DOHH2 (cell line): ENCODE measurements around the gene IRF6.

Experiments
- H3F3A ChIP-seq: fragments of 200-600 bp; sonication (generic), shearing (Covaris generic); 2 replicates; pipeline ENCODE4 v1.6.0; 2016; ENCODE audit warnings: antibody characterized with exemption, mild to moderate bottlenecking; ENCODE audit not compliant: control insufficient read depth, insufficient read depth
- H3K27ac ChIP-seq: fragments of 200-600 bp; sonication (generic); 2 replicates; pipeline ENCODE4 v1.5.1; 2014; ENCODE audit warnings: low read depth, mild to moderate bottlenecking, low read length, moderate library complexity
- H3K27me3 ChIP-seq: fragments of 200-600 bp; sonication (generic); 2 replicates; pipeline ENCODE4 v1.6.1; 2014; ENCODE audit warnings: mild to moderate bottlenecking, low read length, mixed read lengths; ENCODE audit not compliant: control insufficient read depth
- H3K36me3 ChIP-seq: fragments of 200-600 bp; sonication (generic); 2 replicates; pipeline ENCODE4 v1.6.1; 2014; ENCODE audit warnings: mild to moderate bottlenecking, low read length, moderate library complexity, mixed read lengths; ENCODE audit not compliant: control insufficient read depth
- H3K4me1 ChIP-seq: fragments of 200-600 bp; sonication (generic); 2 replicates; pipeline ENCODE4 v1.6.1; 2014; ENCODE audit warnings: mild to moderate bottlenecking, low read length, mixed read lengths; ENCODE audit not compliant: control insufficient read depth
- H3K4me2 ChIP-seq: fragments of 200-600 bp; sonication (generic); 2 replicates; pipeline ENCODE4 v1.6.0; 2014; ENCODE audit warnings: mild to moderate bottlenecking, low read length, moderate library complexity
- H3K4me3 ChIP-seq: fragments of 200-600 bp; sonication (generic); 2 replicates; pipeline ENCODE4 v1.5.1; 2014; ENCODE audit warnings: mild to moderate bottlenecking, low read length, mixed read lengths
- H3K79me2 ChIP-seq: fragments of 200-600 bp; sonication (generic); 2 replicates; pipeline ENCODE4 v1.6.1; 2014; ENCODE audit warnings: mild to moderate bottlenecking, low read length, mixed read lengths; ENCODE audit not compliant: control insufficient read depth
- H3K9me2 ChIP-seq: fragments of 200-600 bp; sonication (generic); replicated peaks from 2 replicates; pipeline ENCODE4 v1.6.1; 2014; ENCODE audit warnings: mild to moderate bottlenecking, low read length, mixed read lengths; ENCODE audit not compliant: control insufficient read depth
- H3K9me3 ChIP-seq: fragments of 200-600 bp; sonication (generic); 2 replicates; pipeline ENCODE4 v1.6.1; 2014; ENCODE audit warnings: antibody characterized with exemption, low read length, mixed read lengths; ENCODE audit not compliant: control insufficient read depth, insufficient read depth
- H4K20me1 ChIP-seq: fragments of 200-600 bp; sonication (generic); 2 replicates; pipeline ENCODE4 v1.6.0; 2014; ENCODE audit warnings: low read depth, mild to moderate bottlenecking, antibody characterized with exemption, low read length, moderate library complexity; ENCODE audit not compliant: control insufficient read depth, insufficient read depth
- CTCF ChIP-seq: fragments of 200-600 bp; sonication (generic); IDR thresholded peaks from one replicate; pipeline ENCODE4 v1.5.1; 2014; ENCODE audit warnings: antibody characterized with exemption, mild to moderate bottlenecking, low read depth, low read length; ENCODE audit not compliant: poor library complexity, severe bottlenecking
- EZH2phosphoT487 ChIP-seq: fragments of 200-600 bp; sonication (generic); IDR thresholded peaks from 2 replicates; pipeline ENCODE4 v1.6.1; 2017; ENCODE audit warnings: borderline replicate concordance, mild to moderate bottlenecking, antibody characterized with exemption, low read length, moderate library complexity, mixed read lengths

IRF6 gene

GRCh38 chr1:209774592-209774991 is 31.4 kb downstream of the IRF6 start:
- peak overlapping the region; percentile 23 for H3K27ac ChIP-seq
- peaks cover 6% of the 10 kb centered on the region; the same call in 1 of the 2 replicates for H3F3A ChIP-seq
- H3K4me2 ChIP-seq, result peak overlapping the region; percentile 63

GRCh38 chr1:209772126-209772525 is 33.8 kb downstream of the IRF6 start:
- Histone ChIP-seq H3K27me3 (no peaks in the 10 kb centered on the region), H3K4me3 (no peak overlapping the region)

More at GRCh38 chr1:209774592-209774991, 31.4 kb downstream of the IRF6 start:
- no peaks in the 10 kb centered on the region for H3K27me3 ChIP-seq
- peaks cover 13% of the 10 kb centered on the region for H3K36me3 ChIP-seq
- no peak for TF ChIP-seq EZH2phosphoT487
- TF ChIP-seq CTCF, result no peak
- H3K4me3 ChIP-seq, result peak overlapping the region; percentile 34
- H4K20me1 ChIP-seq, result no peaks in the 10 kb centered on the region
- peaks cover 30% of the 10 kb centered on the region for H3K4me1 ChIP-seq
- H3K79me2 ChIP-seq, result no peaks in the 10 kb centered on the region
- no peaks in the 10 kb centered on the region for H3K9me2 ChIP-seq
- peaks cover 13% of the 10 kb centered on the region; the same call in 1 of the 2 replicates for H3K9me3 ChIP-seq

DNA sequence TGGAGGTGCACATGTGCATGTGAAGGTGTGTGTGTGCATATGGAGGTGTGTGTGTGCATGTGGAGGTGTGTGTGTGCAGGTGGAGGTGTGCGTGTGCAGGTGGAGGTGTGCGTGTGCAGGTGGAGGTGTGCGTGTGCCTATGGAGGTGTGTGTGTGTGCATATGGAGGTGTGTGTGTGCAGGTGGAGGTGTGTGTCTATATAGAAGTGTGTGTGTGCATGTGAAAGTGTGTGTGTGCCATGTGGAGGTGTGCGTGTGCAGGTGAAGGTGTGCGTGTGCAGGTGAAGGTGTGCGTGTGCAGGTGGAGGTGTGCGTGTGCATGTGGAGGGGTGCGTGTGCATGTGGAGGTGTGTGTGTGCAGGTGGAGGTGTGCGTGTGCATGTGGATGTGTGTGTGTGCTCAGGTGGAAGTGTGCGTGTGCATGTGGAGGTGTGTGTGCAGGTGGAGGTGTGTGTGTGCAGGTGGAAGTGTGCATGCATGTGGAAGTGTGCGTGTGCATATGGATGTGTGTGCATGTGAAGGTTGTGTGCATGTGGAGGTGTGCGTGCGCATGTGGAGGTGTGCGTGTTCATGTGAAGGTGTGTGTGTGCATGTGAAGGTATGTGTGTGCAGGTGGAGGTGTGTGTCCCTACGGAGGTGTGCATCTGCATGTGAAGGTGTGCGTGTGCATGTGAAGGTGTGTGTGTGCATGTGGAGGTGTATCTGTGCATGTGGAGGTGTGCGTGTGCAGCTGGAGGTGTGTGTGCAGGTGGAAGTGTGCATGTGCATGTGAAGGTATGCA is 35.1 kb downstream of the IRF6 start:
- Histone ChIP-seq H3K36me3 (peaks cover 4% of the 10 kb centered on the region), H3K4me3 (no peak overlapping the region), H3F3A (peaks cover 6% of the 10 kb centered on the region; the same call in 1 of the 2 replicates), H3K9me3 (peaks cover 13% of the 10 kb centered on the region; the same call in 1 of the 2 replicates), H3K27me3 (no peaks in the 10 kb centered on the region), H3K27ac (no peak overlapping the region), H3K4me2 (no peak overlapping the region), H3K9me2 (no peaks in the 10 kb centered on the region), H4K20me1 (no peaks in the 10 kb centered on the region), H3K4me1 (peaks cover 48% of the 10 kb centered on the region), H3K79me2 (no peaks in the 10 kb centered on the region)
- TF ChIP-seq EZH2phosphoT487 (no peak), CTCF (no peak)

More at GRCh38 chr1:209772126-209772525, 33.8 kb downstream of the IRF6 start:
- Histone ChIP-seq H3K9me3 (peaks cover 13% of the 10 kb centered on the region; the same call in 1 of the 2 replicates), H3K4me2 (no peak overlapping the region), H3K79me2 (no peaks in the 10 kb centered on the region), H3K4me1 (peaks cover 53% of the 10 kb centered on the region), H3F3A (peaks cover 6% of the 10 kb centered on the region; the same call in 1 of the 2 replicates), H4K20me1 (no peaks in the 10 kb centered on the region), H3K9me2 (no peaks in the 10 kb centered on the region), H3K27ac (no peak overlapping the region), H3K36me3 (peaks cover 9% of the 10 kb centered on the region)
- TF ChIP-seq CTCF (no peak), EZH2phosphoT487 (no peak)
